BJ (cell line): Measurements from ENCODE around the gene PRKG1. TPM values are rescaled to one million over a fixed set of nuclear protein-coding genes. Genes with fewer than 3 reads are reported as not detected.

Source experiments
- CTCF ChIA-PET: fragments of 350-600 bp; formaldehyde crosslinking; extraction: SDS; loops from one replicate; lab custom pipeline; 2021; ENCODE audit warnings: antibody characterized with exemption, inconsistent platforms; lab: Yijun Ruan, JAX
- POLR2A ChIA-PET: fragments of 300-600 bp; sonication (Branson Sonifier 250); formaldehyde crosslinking; extraction: SDS; loops from one replicate; lab custom pipeline; 2021; ENCODE audit warnings: antibody characterized with exemption; lab: Charles Lee
- DNase-seq: peaks from one replicate; pipeline ENCODE4 v3.0.0-alpha.2; 2011; ENCODE audit warnings: low read depth
- H3K27me3 ChIP-seq: 2 replicates; pipeline ENCODE4 v1.6.0; 2011; ENCODE audit warnings: low read length; ENCODE audit not compliant: control insufficient read depth, insufficient read depth
- H3K36me3 ChIP-seq: 2 replicates; pipeline ENCODE4 v1.5.1; 2011; ENCODE audit warnings: low read length; ENCODE audit not compliant: control insufficient read depth, insufficient read depth
- H3K4me3 ChIP-seq: 2 replicates; pipeline ENCODE4 v1.5.1; 2011; ENCODE audit warnings: low read depth, mild to moderate bottlenecking, control low read depth, low read length
- CTCF ChIP-seq: IDR thresholded peaks from 2 replicates; pipeline ENCODE4 v1.5.1; 2011; ENCODE audit warnings: low read depth, mild to moderate bottlenecking, control low read depth, inconsistent platforms, low read length, moderate library complexity; ENCODE audit not compliant: insufficient read depth
- polyA plus RNA-seq: library from polyadenylated mRNA; depleted of rRNA; stranded (reverse); fragments of >200 nt; gene quantifications from 2 replicates; pipeline ENCODE4 v1.2.3, GENCODE V29; 2011

The PRKG1 gene
- polyA plus RNA-seq, 1 experiment = 9.7 TPM

- no peak for DNase-seq
- H3K27me3 ChIP-seq = no peaks in the 10 kb centered on the region
- no peak overlapping the region for H3K4me3 ChIP-seq
- TF ChIP-seq CTCF = no peak
- H3K36me3 ChIP-seq = no peaks in the 10 kb centered on the region
- CTCF ChIA-PET = no interaction called here
- POLR2A ChIA-PET = no interaction called here
These were observed 522.4 kb downstream of the PRKG1 start for GRCh38 chr10:51596695-51597094.

GRCh38 chr10:51599647-51600046, 525.4 kb downstream of the PRKG1 start:
- no peak for TF ChIP-seq CTCF
- H3K4me3 ChIP-seq = no peak overlapping the region
- CTCF ChIA-PET = no interaction called here
- no peaks in the 10 kb centered on the region for H3K36me3 ChIP-seq
- POLR2A ChIA-PET = no interaction called here
- DNase-seq = no peak
- no peaks in the 10 kb centered on the region for H3K27me3 ChIP-seq

- ChIA-PET POLR2A (no interaction called here), CTCF (no interaction called here)
- no peak for TF ChIP-seq CTCF
- Histone ChIP-seq H3K36me3 (no peaks in the 10 kb centered on the region), H3K27me3 (no peaks in the 10 kb centered on the region), H3K4me3 (no peak overlapping the region)
- DNase-seq = no peak
These were observed 528.0 kb downstream of the PRKG1 start for GRCh38 chr10:51602326-51602725.

GRCh38 chr10:51604579-51604978, 530.3 kb downstream of the PRKG1 start:
- no peak for DNase-seq
- ChIA-PET CTCF (interaction anchor here (1.3 kb wide), 1 partner anchor 120 kb away, joined by 3 read pairs; no protein-coding TSS in a partner anchor), POLR2A (no interaction called here)
- Histone ChIP-seq H3K36me3 (no peaks in the 10 kb centered on the region), H3K4me3 (no peak overlapping the region), H3K27me3 (no peaks in the 10 kb centered on the region)
- no peak for TF ChIP-seq CTCF

GRCh38 chr10:51606825-51607462, 532.7 kb downstream of the PRKG1 start:
- ChIA-PET CTCF (interaction anchor here (1.2 to 2.6 kb wide), 2 partner anchors 11 to 353 kb away, joined by 3 to 6 read pairs; no protein-coding TSS in a partner anchor), POLR2A (no interaction called here)
- DNase-seq = no peak
- Histone ChIP-seq H3K4me3 (no peak overlapping the region), H3K27me3 (no peaks in the 10 kb centered on the region), H3K36me3 (no peaks in the 10 kb centered on the region)
- no peak for TF ChIP-seq CTCF
